ENCODE measurements around the gene TECPR2.

TECPR2 gene

GRCh38 chr14:102491366-102491765, 128.6 kb downstream of the TECPR2 start:
- no peak overlapping the region for H3K9ac ChIP-seq (ENCODE audit: low read length in 5 of 5)
- H3K4me3 ChIP-seq (ENCODE audit: low read depth in 1 of 5, low read length in 5 of 5), result no peak overlapping the region
- H3K27me3 ChIP-seq (ENCODE audit: control insufficient read depth in 5 of 5, insufficient read depth in 4 of 5, low read length in 5 of 5), result no peaks in the 10 kb centered on the region
- no peaks in the 10 kb centered on the region for H3K9me3 ChIP-seq (ENCODE audit: control insufficient read depth in 5 of 5, low read length in 5 of 5)
- peaks cover 0 to 18% (median 3%) of the 10 kb centered on the region in 5 donors for H3K36me3 ChIP-seq (ENCODE audit: control insufficient read depth in 5 of 5, insufficient read depth in 5 of 5, low read length in 5 of 5)
- no peak overlapping the region for H3K27ac ChIP-seq (ENCODE audit: low read depth, low read length)
- peaks cover 0 to 4% (median 0%) of the 10 kb centered on the region in 5 donors for H3K4me1 ChIP-seq (ENCODE audit: control insufficient read depth in 5 of 5, insufficient read depth in 5 of 5, low read length in 5 of 5)

- Histone ChIP-seq H3K9me3 (ENCODE audit: control insufficient read depth in 5 of 5, low read length in 5 of 5) (no peaks in the 10 kb centered on the region), H3K4me3 (ENCODE audit: low read depth in 1 of 5, low read length in 5 of 5) (no peak overlapping the region), H3K9ac (ENCODE audit: low read length in 5 of 5) (no peak overlapping the region), H3K27ac (ENCODE audit: low read depth, low read length) (no peak overlapping the region), H3K27me3 (ENCODE audit: control insufficient read depth in 5 of 5, insufficient read depth in 4 of 5, low read length in 5 of 5) (no peaks in the 10 kb centered on the region), H3K4me1 (ENCODE audit: control insufficient read depth in 5 of 5, insufficient read depth in 5 of 5, low read length in 5 of 5) (peaks cover 0 to 4% (median 0%) of the 10 kb centered on the region in 5 donors), H3K36me3 (ENCODE audit: control insufficient read depth in 5 of 5, insufficient read depth in 5 of 5, low read length in 5 of 5) (peaks cover 0 to 19% (median 7%) of the 10 kb centered on the region in 5 donors)
These were observed 129.2 kb downstream of the TECPR2 start for GRCh38 chr14:102491786-102492530.

GRCh38 chr14:102492531-102492910, 129.8 kb downstream of the TECPR2 start:
- no peaks in the 10 kb centered on the region for H3K9me3 ChIP-seq (ENCODE audit: control insufficient read depth in 5 of 5, low read length in 5 of 5)
- peaks cover 0 to 24% (median 13%) of the 10 kb centered on the region in 5 donors for H3K36me3 ChIP-seq (ENCODE audit: control insufficient read depth in 5 of 5, insufficient read depth in 5 of 5, low read length in 5 of 5)
- no peak overlapping the region for H3K9ac ChIP-seq (ENCODE audit: low read length in 5 of 5)
- H3K27ac ChIP-seq (ENCODE audit: low read depth, low read length), result no peak overlapping the region
- no peaks in the 10 kb centered on the region for H3K4me1 ChIP-seq (ENCODE audit: control insufficient read depth in 5 of 5, insufficient read depth in 5 of 5, low read length in 5 of 5)
- no peaks in the 10 kb centered on the region for H3K27me3 ChIP-seq (ENCODE audit: control insufficient read depth in 5 of 5, insufficient read depth in 4 of 5, low read length in 5 of 5)
- H3K4me3 ChIP-seq (ENCODE audit: low read depth in 1 of 5, low read length in 5 of 5), result no peak overlapping the region

DNA sequence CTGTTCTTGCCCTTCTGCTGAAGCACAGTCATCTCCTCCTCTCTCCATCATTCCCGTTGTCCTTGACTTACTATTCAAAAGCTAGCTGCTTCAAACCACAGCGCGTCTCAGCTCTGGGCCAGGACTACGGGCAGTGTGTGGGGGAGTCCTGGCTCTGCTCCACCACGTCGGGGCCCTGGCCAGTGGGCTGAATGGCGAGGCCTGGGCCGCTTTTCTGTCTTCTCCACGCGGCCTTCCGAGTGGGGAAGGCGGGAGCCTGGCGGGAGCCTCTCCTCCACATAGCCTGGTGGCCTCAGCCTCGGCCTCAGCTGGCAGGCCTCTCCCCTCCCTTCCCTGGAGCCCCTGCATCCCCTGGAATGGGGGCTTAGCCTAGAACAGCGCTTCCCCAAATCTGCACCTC, 130.4 kb downstream of the TECPR2 start:
- no peak overlapping the region for H3K4me3 ChIP-seq (ENCODE audit: low read depth in 1 of 5, low read length in 5 of 5)
- peaks cover 0 to 30% (median 18%) of the 10 kb centered on the region in 5 donors for H3K36me3 ChIP-seq (ENCODE audit: control insufficient read depth in 5 of 5, insufficient read depth in 5 of 5, low read length in 5 of 5)
- H3K27ac ChIP-seq (ENCODE audit: low read depth, low read length), result no peak overlapping the region
- no peaks in the 10 kb centered on the region for H3K27me3 ChIP-seq (ENCODE audit: control insufficient read depth in 5 of 5, insufficient read depth in 4 of 5, low read length in 5 of 5)
- no peak overlapping the region for H3K9ac ChIP-seq (ENCODE audit: low read length in 5 of 5)
- H3K4me1 ChIP-seq (ENCODE audit: control insufficient read depth in 5 of 5, insufficient read depth in 5 of 5, low read length in 5 of 5), result no peaks in the 10 kb centered on the region
- no peaks in the 10 kb centered on the region for H3K9me3 ChIP-seq (ENCODE audit: control insufficient read depth in 5 of 5, low read length in 5 of 5)

DNA sequence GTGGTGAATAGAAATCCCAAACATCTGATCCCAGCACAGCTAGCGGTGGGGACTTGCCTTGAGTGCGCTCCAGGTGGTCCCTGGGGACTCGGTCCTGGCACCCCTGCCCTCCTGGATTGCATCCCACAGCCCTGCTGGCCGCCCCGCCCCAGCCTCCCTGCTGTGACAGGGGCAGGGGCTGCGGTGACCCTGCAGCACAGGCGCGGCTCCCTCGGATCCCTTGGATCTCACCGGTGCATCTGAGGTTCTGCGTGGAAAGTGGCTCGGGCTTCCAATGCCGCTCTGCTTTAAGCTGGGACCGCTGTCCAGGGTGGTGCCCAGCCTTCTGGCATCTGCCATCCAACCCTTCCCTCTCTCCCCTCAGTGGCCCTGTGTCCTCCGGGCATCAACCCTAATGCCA, 130.8 kb downstream of the TECPR2 start:
- H3K27ac ChIP-seq (ENCODE audit: low read depth, low read length), result no peak overlapping the region
- no peaks in the 10 kb centered on the region for H3K4me1 ChIP-seq (ENCODE audit: control insufficient read depth in 5 of 5, insufficient read depth in 5 of 5, low read length in 5 of 5)

DNA sequence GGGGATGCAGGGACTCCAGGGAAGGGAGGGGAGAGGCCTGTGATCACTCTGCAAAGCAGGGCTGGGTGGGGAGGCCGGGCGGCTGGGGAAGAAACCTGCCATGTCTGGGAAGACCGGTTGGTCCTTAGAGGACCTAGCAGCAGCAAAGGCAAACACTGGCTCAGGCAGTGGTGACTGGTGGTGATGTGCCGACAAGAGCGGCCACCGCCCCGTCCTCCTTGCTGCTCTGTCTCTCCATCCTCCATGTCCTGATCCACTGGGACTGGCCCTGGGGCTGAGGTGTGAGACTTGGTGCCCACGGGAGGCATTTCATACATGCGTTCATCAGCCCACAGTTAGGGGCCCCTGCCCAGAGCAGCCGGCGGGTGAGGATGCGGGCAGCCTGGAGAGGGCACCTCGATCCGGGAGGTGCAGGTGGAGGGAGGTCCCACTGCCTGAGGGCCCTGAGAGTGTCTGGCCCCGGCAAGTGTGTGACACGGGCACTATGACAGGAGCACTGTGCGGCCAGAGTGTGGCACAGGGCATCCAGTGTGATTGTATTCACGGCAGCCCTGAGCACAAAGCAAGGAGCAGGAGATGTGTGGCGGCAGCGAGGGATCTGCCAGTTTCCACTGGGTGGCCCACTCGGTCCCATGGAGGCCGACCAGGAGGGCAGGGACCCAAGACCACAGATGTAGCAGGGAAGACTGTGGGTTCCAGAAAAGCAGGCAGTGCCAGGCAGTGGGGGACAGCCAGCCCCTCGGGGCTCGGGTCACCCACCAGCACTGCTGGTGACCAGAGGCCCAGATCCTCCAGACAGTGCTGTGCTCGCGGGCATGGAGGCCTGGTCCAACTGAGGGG, 133.0 kb downstream of the TECPR2 start:
- H3K9ac ChIP-seq (ENCODE audit: low read length in 5 of 5), result no peak overlapping the region
- no peak overlapping the region for H3K4me3 ChIP-seq (ENCODE audit: low read depth in 1 of 5, low read length in 5 of 5)
- H3K27me3 ChIP-seq (ENCODE audit: control insufficient read depth in 5 of 5, insufficient read depth in 4 of 5, low read length in 5 of 5), result no peaks in the 10 kb centered on the region
- no peaks in the 10 kb centered on the region for H3K9me3 ChIP-seq (ENCODE audit: control insufficient read depth in 5 of 5, low read length in 5 of 5)
- peaks cover 0 to 43% (median 29%) of the 10 kb centered on the region in 5 donors for H3K36me3 ChIP-seq (ENCODE audit: control insufficient read depth in 5 of 5, insufficient read depth in 5 of 5, low read length in 5 of 5)
- peaks cover 0 to 14% (median 8%) of the 10 kb centered on the region in 5 donors for H3K4me1 ChIP-seq (ENCODE audit: control insufficient read depth in 5 of 5, insufficient read depth in 5 of 5, low read length in 5 of 5)
- H3K27ac ChIP-seq (ENCODE audit: low read depth, low read length), result no peak overlapping the region

More for the DNA sequence above, 130.8 kb downstream of the TECPR2 start:
- Histone ChIP-seq H3K36me3 (ENCODE audit: control insufficient read depth in 5 of 5, insufficient read depth in 5 of 5, low read length in 5 of 5) (peaks cover 0 to 35% (median 23%) of the 10 kb centered on the region in 5 donors), H3K4me3 (ENCODE audit: low read depth in 1 of 5, low read length in 5 of 5) (no peak overlapping the region), H3K9ac (ENCODE audit: low read length in 5 of 5) (no peak overlapping the region), H3K9me3 (ENCODE audit: control insufficient read depth in 5 of 5, low read length in 5 of 5) (no peaks in the 10 kb centered on the region), H3K27me3 (ENCODE audit: control insufficient read depth in 5 of 5, insufficient read depth in 4 of 5, low read length in 5 of 5) (no peaks in the 10 kb centered on the region)

GRCh38 chr14:102496331-102496691, 133.6 kb downstream of the TECPR2 start:
- H3K4me3 ChIP-seq (ENCODE audit: low read depth in 1 of 5, low read length in 5 of 5), result no peak overlapping the region
- no peaks in the 10 kb centered on the region for H3K27me3 ChIP-seq (ENCODE audit: control insufficient read depth in 5 of 5, insufficient read depth in 4 of 5, low read length in 5 of 5)
- H3K9ac ChIP-seq (ENCODE audit: low read length in 5 of 5), result no peak overlapping the region
- no peaks in the 10 kb centered on the region for H3K9me3 ChIP-seq (ENCODE audit: control insufficient read depth in 5 of 5, low read length in 5 of 5)
- H3K36me3 ChIP-seq (ENCODE audit: control insufficient read depth in 5 of 5, insufficient read depth in 5 of 5, low read length in 5 of 5), result peaks cover 0 to 43% (median 29%) of the 10 kb centered on the region in 5 donors
- H3K4me1 ChIP-seq (ENCODE audit: control insufficient read depth in 5 of 5, insufficient read depth in 5 of 5, low read length in 5 of 5), result peaks cover 0 to 16% (median 11%) of the 10 kb centered on the region in 5 donors
- H3K27ac ChIP-seq (ENCODE audit: low read depth, low read length), result no peak overlapping the region

DNA sequence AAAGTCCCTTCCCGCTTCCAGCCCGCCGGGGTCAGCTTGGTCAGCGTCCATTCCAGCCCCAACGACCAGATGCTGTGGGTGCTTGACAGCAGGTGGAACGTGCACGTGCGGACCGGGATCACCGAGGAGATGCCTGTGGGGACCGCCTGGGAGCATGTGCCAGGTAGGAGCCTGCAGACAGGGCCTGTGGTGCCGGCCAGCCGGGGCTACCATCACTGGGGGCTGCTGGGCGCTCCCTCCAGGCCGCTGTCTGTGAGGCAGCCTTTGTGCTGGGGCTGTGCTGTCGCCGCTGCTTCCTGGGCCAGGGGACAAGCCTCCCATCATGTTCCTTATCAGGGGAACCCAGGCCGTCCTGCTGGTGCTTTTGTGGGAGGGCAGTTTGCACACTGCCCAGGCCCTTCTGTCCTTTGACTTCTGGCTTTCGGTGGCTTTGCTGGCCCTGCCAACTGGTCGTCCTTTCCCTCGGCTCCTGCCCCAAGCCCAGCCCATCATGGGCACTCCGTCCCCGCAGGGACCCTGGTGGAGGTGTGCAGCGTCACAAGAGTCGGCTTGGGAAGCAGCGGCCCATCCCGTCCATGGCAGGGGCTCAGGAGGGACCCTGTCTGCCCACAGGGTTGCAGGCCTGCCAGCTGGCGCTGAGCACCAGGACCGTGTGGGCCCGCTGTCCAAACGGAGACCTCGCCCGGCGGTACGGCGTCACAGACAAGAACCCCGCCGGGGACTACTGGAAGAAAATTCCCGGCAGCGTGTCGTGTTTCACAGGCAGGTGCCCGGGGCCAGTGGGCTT, 134.4 kb downstream of the TECPR2 start:
- Histone ChIP-seq H3K4me3 (ENCODE audit: low read depth in 1 of 5, low read length in 5 of 5) (no peak overlapping the region), H3K27ac (ENCODE audit: low read depth, low read length) (no peak overlapping the region), H3K36me3 (ENCODE audit: control insufficient read depth in 5 of 5, insufficient read depth in 5 of 5, low read length in 5 of 5) (peaks cover 0 to 40% (median 29%) of the 10 kb centered on the region in 5 donors), H3K4me1 (ENCODE audit: control insufficient read depth in 5 of 5, insufficient read depth in 5 of 5, low read length in 5 of 5) (peaks cover 0 to 16% (median 11%) of the 10 kb centered on the region in 5 donors), H3K9me3 (ENCODE audit: control insufficient read depth in 5 of 5, low read length in 5 of 5) (no peaks in the 10 kb centered on the region), H3K9ac (ENCODE audit: low read length in 5 of 5) (no peak overlapping the region), H3K27me3 (ENCODE audit: control insufficient read depth in 5 of 5, insufficient read depth in 4 of 5, low read length in 5 of 5) (no peaks in the 10 kb centered on the region)

- Histone ChIP-seq H3K27me3 (ENCODE audit: control insufficient read depth in 5 of 5, insufficient read depth in 4 of 5, low read length in 5 of 5) (no peaks in the 10 kb centered on the region), H3K36me3 (ENCODE audit: control insufficient read depth in 5 of 5, insufficient read depth in 5 of 5, low read length in 5 of 5) (peaks cover 0 to 36% (median 28%) of the 10 kb centered on the region in 5 donors), H3K4me1 (ENCODE audit: control insufficient read depth in 5 of 5, insufficient read depth in 5 of 5, low read length in 5 of 5) (peaks cover 0 to 16% (median 11%) of the 10 kb centered on the region in 5 donors), H3K27ac (ENCODE audit: low read depth, low read length) (no peak overlapping the region), H3K9ac (ENCODE audit: low read length in 5 of 5) (no peak overlapping the region), H3K4me3 (ENCODE audit: low read depth in 1 of 5, low read length in 5 of 5) (no peak overlapping the region), H3K9me3 (ENCODE audit: control insufficient read depth in 5 of 5, low read length in 5 of 5) (no peaks in the 10 kb centered on the region)
These were observed 135.4 kb downstream of the TECPR2 start for GRCh38 chr14:102497998-102498677.
